HL-60 (cell line): ENCODE results near the gene SHC3.
A peak's percentile ranks its signal among the peaks of the same experiment; 100 is the strongest.

ENCODE experiments used
- DNase-seq, 2 experiments: peaks; one replicate each; pipeline ENCODE4 v3.0.0-alpha.2; 2010 to 2020; ENCODE audit warnings: low read depth in 1 of 2, low spot score in 1 of 2
- H3K27ac ChIP-seq: fragments of 250-450 bp; sonication (Bioruptor Pico); replicated peaks from 2 replicates; pipeline ENCODE4 v1.5.1; 2020; ENCODE audit warnings: mild to moderate bottlenecking, moderate library complexity
- H3K27me3 ChIP-seq: fragments of 250-450 bp; sonication (Bioruptor Pico); 2 replicates; pipeline ENCODE4 v1.5.1; 2021; ENCODE audit warnings: mild to moderate bottlenecking, moderate library complexity; ENCODE audit not compliant: insufficient read depth, poor library complexity, severe bottlenecking
- H3K4me3 ChIP-seq: replicated peaks from 2 replicates; pipeline ENCODE4 v1.5.1; 2011; ENCODE audit warnings: mild to moderate bottlenecking, control low read depth, low read length; ENCODE audit not compliant: insufficient read depth
- CTCF ChIP-seq: IDR thresholded peaks from one replicate; pipeline ENCODE4 v1.5.1; 2011; ENCODE audit warnings: low read length, control low read depth, inconsistent platforms; ENCODE audit not compliant: insufficient read depth
- GABPA ChIP-seq: IDR thresholded peaks from 2 replicates; pipeline ENCODE4 v1.6.1; 2012; ENCODE audit warnings: low read depth
- POLR2AphosphoS5 ChIP-seq: IDR thresholded peaks from 2 replicates; pipeline ENCODE4 v1.6.1; 2012; ENCODE audit warnings: low read depth
- SPI1 ChIP-seq: IDR thresholded peaks from 2 replicates; pipeline ENCODE4 v1.6.1; 2012; ENCODE audit warnings: low read depth, mild to moderate bottlenecking, borderline replicate concordance
- TF ChIP-seq, protein P1 (sequence below): IDR thresholded peaks from 2 replicates; pipeline ENCODE4 v1.6.1; 2012; ENCODE audit warnings: low read depth; ENCODE audit not compliant: insufficient replicate concordance

Gene SHC3

GRCh38 chr9:89139455-89139854, 39.2 kb downstream of the SHC3 start:
- Histone ChIP-seq H3K27me3 (no peaks in the 10 kb centered on the region), H3K27ac (no peak overlapping the region)
- no peak for DNase-seq

DNA sequence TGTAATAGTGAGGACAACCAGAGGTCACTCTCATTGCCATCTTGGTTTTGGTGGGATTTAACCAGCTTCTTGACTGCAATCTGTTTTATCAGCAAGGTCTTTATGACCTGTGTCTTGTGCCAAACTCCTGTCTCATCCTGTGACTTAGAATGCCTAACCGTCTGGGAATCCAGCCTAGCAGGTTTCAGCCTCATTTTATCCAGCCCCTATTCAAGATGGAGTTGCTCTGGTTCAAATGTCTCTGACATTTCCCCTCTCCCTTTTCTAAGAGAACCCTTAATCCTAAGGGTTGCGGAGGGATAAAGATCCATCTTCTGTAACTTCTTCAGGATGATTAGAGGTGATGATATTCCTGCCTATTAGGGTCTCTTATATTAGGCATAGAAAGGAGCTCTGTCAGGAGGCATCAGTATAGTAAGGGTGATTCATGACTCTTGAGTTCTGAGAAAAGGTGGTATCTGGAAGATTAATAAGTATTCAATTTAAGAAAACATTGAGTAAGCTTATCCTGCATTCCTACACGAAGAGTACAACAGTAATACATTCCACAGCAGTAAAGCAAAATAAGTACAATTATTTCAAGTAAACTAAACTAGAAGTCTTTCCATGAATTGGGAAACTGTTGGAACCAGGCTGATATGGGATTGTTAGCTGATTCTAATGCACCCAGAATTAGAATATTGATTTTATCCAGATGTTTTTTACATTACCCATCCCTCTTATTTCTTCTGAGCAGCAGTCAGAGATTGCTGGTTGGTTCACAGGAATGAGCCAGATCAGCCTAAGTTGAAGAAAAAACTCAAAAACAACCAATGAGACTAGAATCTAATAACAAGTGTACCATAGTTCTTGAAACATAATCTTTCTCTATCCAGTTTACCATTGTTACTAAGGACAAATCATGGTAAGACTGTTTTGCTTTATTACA, 39.9 kb downstream of the SHC3 start:
- DNase-seq, result no peak
- H3K27ac ChIP-seq, result no peak overlapping the region
- no peaks in the 10 kb centered on the region for H3K27me3 ChIP-seq
- TF ChIP-seq GABPA, result no peak
- TF ChIP-seq CTCF, result no peak
- TF ChIP-seq SPI1, result no peak
- TF ChIP-seq, protein P1, sequence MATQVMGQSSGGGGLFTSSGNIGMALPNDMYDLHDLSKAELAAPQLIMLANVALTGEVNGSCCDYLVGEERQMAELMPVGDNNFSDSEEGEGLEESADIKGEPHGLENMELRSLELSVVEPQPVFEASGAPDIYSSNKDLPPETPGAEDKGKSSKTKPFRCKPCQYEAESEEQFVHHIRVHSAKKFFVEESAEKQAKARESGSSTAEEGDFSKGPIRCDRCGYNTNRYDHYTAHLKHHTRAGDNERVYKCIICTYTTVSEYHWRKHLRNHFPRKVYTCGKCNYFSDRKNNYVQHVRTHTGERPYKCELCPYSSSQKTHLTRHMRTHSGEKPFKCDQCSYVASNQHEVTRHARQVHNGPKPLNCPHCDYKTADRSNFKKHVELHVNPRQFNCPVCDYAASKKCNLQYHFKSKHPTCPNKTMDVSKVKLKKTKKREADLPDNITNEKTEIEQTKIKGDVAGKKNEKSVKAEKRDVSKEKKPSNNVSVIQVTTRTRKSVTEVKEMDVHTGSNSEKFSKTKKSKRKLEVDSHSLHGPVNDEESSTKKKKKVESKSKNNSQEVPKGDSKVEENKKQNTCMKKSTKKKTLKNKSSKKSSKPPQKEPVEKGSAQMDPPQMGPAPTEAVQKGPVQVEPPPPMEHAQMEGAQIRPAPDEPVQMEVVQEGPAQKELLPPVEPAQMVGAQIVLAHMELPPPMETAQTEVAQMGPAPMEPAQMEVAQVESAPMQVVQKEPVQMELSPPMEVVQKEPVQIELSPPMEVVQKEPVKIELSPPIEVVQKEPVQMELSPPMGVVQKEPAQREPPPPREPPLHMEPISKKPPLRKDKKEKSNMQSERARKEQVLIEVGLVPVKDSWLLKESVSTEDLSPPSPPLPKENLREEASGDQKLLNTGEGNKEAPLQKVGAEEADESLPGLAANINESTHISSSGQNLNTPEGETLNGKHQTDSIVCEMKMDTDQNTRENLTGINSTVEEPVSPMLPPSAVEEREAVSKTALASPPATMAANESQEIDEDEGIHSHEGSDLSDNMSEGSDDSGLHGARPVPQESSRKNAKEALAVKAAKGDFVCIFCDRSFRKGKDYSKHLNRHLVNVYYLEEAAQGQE, result no peak
- no peak for TF ChIP-seq POLR2AphosphoS5
- no peak overlapping the region for H3K4me3 ChIP-seq

More at GRCh38 chr9:89139455-89139854, 39.2 kb downstream of the SHC3 start:
- TF ChIP-seq GABPA, result no peak
- no peak for TF ChIP-seq POLR2AphosphoS5
- TF ChIP-seq, protein P1, result no peak
- TF ChIP-seq SPI1, result no peak
- no peak for TF ChIP-seq CTCF
- H3K4me3 ChIP-seq, result no peak overlapping the region

DNA sequence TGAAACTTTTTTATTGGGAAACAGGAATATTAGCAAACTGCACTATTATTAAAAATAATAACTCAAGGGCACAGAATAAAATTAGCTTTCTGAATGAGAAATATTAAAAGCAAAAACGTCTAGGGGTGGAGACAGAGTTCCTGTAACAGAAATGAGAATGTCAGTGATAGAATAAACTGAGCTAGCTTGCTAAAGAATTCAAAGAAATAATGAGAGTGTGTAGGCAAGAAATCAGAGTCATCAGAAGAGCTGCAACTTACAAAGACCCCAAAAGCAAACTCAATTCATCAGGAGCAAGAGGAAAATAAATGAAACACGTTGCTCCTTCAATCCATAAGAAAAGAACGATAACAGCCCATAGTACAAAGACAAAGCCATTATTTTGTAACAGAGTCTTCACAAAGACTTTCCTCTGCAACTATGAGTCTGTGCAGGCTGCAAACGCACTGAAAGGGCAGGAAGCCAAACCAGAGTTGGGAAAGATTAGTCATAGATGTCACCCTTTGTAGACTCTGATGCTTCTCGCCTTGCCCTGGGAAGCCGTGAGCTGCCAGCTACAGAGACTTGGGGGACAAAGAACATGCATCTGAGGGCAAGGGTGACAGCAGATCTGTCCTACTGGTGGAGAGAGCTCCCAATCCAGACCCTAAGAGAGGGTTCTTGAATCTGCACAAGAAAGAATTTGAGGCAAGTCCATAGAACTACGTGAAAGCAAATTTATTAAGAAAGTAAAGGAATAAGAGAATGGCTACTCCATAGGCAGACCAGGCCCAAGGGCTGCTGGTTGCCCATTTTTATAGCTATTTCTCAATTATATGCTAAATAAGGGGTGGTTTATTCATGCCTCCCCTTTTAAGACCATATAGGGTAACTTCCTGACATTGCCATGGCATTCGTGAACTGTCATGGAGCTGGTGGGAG, 40.8 kb downstream of the SHC3 start:
- no peak overlapping the region for H3K27ac ChIP-seq
- H3K4me3 ChIP-seq, result no peak overlapping the region
- H3K27me3 ChIP-seq, result no peaks in the 10 kb centered on the region
- DNase-seq, result peak in 1 of 2 experiments; percentile 5
- TF ChIP-seq POLR2AphosphoS5, result no peak
- no peak for TF ChIP-seq SPI1
- TF ChIP-seq, protein P1, result no peak
- no peak for TF ChIP-seq CTCF
- no peak for TF ChIP-seq GABPA
